ENCODE measurements around the gene PABPN1L. TPM values are rescaled to one million over a fixed set of nuclear protein-coding genes. Genes with fewer than 3 reads are reported as not detected.

PABPN1L gene
- total RNA-seq, 1 donor from 2014 or later: 0.67 TPM

DNA sequence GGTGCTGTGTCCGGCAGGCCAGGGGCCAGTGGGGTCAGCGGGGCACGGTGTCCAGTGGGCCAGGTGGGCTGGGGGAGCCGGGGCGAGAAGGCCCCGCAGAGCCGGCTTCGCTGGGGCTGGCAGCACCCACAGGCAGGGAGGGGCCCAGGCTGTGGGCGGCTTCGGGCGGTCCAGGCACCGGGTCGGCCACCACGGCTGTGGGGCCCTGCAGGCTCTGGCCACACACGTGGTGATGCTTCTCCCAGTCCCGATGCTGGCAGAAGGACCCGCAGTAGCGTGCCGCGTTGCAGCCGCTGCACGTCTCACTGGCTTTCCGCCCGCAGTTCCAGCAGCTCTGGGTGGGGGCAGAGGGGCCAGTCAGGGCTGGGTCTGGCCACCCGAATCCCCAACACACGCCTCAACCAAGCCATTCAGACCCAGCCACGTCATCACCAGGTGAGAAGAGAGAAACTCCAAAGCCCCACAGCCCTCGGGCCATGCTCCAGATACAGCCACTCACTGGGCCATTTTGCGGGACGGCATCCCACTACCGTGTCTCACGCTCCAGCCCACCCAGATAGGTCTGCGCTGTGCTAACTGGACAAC lies 10.6 kb upstream of the PABPN1L start:
- H3K4me1 Mint-ChIP-seq: peaks cover 1% of the 10 kb centered on the region
- TF ChIP-seq, protein P1, sequence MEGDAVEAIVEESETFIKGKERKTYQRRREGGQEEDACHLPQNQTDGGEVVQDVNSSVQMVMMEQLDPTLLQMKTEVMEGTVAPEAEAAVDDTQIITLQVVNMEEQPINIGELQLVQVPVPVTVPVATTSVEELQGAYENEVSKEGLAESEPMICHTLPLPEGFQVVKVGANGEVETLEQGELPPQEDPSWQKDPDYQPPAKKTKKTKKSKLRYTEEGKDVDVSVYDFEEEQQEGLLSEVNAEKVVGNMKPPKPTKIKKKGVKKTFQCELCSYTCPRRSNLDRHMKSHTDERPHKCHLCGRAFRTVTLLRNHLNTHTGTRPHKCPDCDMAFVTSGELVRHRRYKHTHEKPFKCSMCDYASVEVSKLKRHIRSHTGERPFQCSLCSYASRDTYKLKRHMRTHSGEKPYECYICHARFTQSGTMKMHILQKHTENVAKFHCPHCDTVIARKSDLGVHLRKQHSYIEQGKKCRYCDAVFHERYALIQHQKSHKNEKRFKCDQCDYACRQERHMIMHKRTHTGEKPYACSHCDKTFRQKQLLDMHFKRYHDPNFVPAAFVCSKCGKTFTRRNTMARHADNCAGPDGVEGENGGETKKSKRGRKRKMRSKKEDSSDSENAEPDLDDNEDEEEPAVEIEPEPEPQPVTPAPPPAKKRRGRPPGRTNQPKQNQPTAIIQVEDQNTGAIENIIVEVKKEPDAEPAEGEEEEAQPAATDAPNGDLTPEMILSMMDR (IDR thresholded peaks at IDR 0.05): no peak
- H3K9me3 Mint-ChIP-seq: no peaks in the 10 kb centered on the region
- no peak overlapping the region for H3K4me3 Mint-ChIP-seq
- no peak overlapping the region for H3K27ac Mint-ChIP-seq
- DNase-seq (no peak), ATAC-seq (ENCODE audit: low read depth) (no peak)
- peaks cover 56% of the 10 kb centered on the region for H3K36me3 Mint-ChIP-seq (ENCODE audit: low read depth)
- intact Hi-C loops (cut with micrococcal nuclease): no loop called here
- no peaks in the 10 kb centered on the region for H3K27me3 Mint-ChIP-seq
- ChIA-PET POLR2A (no interaction called here), CTCF (no interaction called here)

DNA sequence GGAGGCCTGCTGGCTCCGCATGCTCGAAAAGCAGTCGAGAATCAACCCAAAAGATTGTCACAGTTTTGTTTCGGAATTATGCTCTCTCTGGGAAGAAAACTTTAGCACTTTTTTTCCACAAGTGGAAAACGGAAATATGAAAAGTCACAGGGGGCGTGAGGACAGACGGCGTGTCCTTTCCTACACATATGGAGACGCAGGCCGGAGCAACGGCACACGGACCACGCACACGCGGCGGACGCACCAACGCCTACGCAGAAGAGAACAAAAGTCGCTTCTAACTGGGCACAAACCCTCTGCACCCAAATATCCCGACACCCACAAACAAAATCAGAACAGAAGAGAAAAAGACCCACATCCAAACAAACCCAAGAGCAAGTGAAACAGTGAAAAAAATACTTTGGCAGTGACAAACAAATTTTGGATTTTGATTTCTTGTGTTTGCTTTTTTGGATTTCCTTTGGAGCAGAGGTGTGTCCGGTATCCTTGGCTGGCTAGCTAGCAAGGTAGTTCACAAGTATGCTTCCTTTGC lies 9.3 kb upstream of the PABPN1L start:
- H3K36me3 Mint-ChIP-seq (ENCODE audit: low read depth): peaks cover 52% of the 10 kb centered on the region
- no peak overlapping the region for H3K4me3 Mint-ChIP-seq
- TF ChIP-seq, protein P1 (IDR thresholded peaks at IDR 0.05): no peak
- peaks cover 4% of the 10 kb centered on the region for H3K27me3 Mint-ChIP-seq
- H3K4me1 Mint-ChIP-seq: peaks cover 9% of the 10 kb centered on the region
- DNase-seq (no peak), ATAC-seq (ENCODE audit: low read depth) (no peak)
- intact Hi-C loops (cut with micrococcal nuclease): no loop called here
- no peak overlapping the region for H3K27ac Mint-ChIP-seq
- ChIA-PET POLR2A (no interaction called here), CTCF (no interaction called here)
- H3K9me3 Mint-ChIP-seq: no peaks in the 10 kb centered on the region

DNA sequence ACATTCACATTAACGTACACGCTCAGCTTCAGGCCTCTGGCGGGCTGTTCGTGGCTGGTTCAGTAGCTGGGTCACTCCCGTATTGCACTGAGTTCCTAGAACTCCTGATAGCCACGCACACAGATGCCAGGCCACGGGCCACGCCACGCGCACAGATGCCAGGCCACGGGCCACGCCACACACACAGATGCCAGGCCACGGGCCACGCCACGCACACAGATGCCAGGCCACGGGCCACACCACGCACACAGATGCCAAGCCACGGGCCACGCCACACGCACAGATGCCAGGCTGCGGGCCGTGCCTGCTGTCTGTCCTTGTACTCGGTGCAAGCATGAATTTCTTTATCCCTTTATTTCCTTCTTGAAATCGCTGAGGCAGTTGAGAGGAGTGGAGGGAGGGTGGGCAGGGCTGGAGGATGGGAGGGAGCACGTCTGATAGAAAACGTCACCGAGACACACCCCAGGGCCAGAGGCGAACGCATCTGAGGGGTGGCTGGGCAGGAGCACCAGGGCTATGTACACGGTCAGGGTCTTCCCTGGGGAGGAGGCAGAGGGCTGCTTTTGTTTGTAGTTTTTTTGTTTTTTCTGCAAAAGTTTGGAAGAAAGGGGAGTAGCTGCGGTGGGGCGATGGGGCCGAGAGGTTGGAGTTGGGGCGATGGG lies 8.6 kb upstream of the PABPN1L start:
- Mint-ChIP-seq H3K27ac (no peak overlapping the region), H3K36me3 (ENCODE audit: low read depth) (peaks cover 47% of the 10 kb centered on the region), H3K4me3 (no peak overlapping the region), H3K27me3 (peaks cover 7% of the 10 kb centered on the region), H3K4me1 (peaks cover 12% of the 10 kb centered on the region), H3K9me3 (no peaks in the 10 kb centered on the region)
- no peak for DNase-seq
- CTCF ChIA-PET: no interaction called here
- ATAC-seq (ENCODE audit: low read depth): no peak
- intact Hi-C loops (cut with micrococcal nuclease): no loop called here
- TF ChIP-seq, protein P1 (IDR thresholded peaks at IDR 0.05): no peak
- POLR2A ChIA-PET: no interaction called here

DNA sequence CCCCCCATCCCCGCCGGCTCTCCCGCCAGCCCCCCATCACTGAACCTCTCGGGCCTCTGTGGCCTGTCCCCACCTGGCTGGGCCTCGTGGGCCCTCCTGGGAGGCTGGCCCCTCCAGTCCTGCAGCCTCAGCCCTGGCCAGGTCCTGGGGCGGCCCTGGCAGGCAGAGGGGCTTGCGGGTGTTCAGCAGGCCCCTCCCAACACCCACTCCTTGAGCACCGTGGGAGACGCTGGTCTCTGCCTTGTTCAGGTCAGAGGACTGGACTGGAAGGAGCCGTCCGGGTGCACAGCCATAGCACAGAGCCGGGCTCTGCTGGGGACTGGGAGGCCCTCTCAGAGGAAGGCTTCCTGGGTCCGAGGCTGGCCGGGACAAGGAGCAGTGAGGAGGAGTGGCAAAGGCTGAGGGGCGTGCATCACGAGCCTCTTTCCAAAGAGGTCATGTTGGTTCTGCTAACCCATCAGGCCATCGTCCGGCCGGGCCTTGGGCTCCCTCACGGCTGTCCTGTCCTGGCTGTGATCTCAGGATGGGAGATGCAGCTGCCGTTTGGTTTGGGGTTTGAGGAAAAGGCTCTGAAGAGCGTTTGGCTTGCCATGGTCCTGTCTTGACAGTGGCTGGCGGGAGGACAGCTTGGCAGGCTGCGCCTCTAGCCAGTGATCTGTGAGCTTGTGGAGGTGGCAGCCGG lies 6.3 kb upstream of the PABPN1L start:
- ChIA-PET POLR2A (no interaction called here), CTCF (no interaction called here)
- Mint-ChIP-seq H3K9me3 (no peaks in the 10 kb centered on the region), H3K27ac (no peak overlapping the region), H3K4me1 (peaks cover 12% of the 10 kb centered on the region), H3K36me3 (ENCODE audit: low read depth) (peaks cover 30% of the 10 kb centered on the region), H3K4me3 (no peak overlapping the region), H3K27me3 (peaks cover 14% of the 10 kb centered on the region)
- DNase-seq (no peak), ATAC-seq (ENCODE audit: low read depth) (no peak)
- TF ChIP-seq, protein P1 (IDR thresholded peaks at IDR 0.05): no peak
- intact Hi-C loops (cut with micrococcal nuclease): no loop called here

DNA sequence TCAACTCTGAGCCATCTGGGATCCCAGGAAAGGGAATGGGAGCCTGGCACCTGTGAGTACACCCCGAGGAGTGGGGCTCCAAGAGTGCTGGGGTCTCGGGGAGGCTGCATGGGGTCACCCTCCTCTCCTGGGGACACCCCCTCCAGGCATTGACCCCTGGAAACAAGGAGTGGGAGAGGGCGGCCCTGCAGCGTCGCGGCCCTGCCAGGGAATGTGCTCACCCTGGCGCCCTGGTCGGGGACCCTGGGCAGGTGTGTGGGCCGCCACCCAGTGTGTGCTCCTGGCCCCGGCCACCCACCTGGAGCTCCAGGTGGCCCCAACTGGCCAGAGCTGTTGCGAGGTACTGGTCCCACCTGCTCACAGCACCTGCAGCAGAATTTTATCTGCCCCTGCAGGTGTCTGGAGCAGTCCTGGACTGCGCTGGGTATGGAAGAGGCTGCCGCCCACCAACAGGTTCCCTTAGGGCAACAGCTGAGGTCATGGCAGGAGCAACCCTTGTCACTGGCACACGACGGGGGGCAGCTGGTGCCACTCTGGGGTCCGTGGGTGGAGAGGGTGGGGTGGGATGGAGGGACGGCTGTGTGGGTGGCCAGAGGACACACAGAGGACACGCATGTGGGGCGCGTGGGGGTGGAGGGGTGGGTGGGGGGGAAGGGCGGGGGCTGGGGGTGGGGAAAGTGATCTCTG lies 5.4 kb upstream of the PABPN1L start:
- Mint-ChIP-seq H3K27me3 (peaks cover 14% of the 10 kb centered on the region), H3K36me3 (ENCODE audit: low read depth) (peaks cover 24% of the 10 kb centered on the region), H3K4me1 (peaks cover 14% of the 10 kb centered on the region), H3K27ac (no peak overlapping the region), H3K4me3 (no peak overlapping the region), H3K9me3 (no peaks in the 10 kb centered on the region)
- intact Hi-C loops (cut with micrococcal nuclease): no loop called here
- ChIA-PET CTCF (no interaction called here), POLR2A (interaction anchor here (0.6 to 0.9 kb wide), 2 partner anchors 119 to 299 kb away, joined by 3 to 4 read pairs; no protein-coding TSS in a partner anchor)
- no peak for DNase-seq
- no peak for ATAC-seq (ENCODE audit: low read depth)
- TF ChIP-seq, protein P1 (IDR thresholded peaks at IDR 0.05): no peak
